WTC11 (cell line): ENCODE data around the gene SLX4. TPM values are rescaled to one million over a fixed set of nuclear protein-coding genes. Genes with fewer than 3 reads are reported as not detected.

ENCODE experiments used
- ATAC-seq: fragments of 200-7000 bp; cut with Tn5 transposase; 2 replicates; pipeline ENCODE4 v1.10.0; 2021; ENCODE audit warnings: mild to moderate bottlenecking, moderate library complexity
- CTCF ChIA-PET: fragments of 300-600 bp; sonication (Branson Sonifier 250); formaldehyde crosslinking; loops from one replicate; lab custom pipeline; 2021; ENCODE audit warnings: antibody characterized with exemption; lab: Charles Lee
- POLR2A ChIA-PET: fragments of 350-600 bp; sonication (Branson Sonifier 250); formaldehyde crosslinking; loops from one replicate; lab custom pipeline; 2021; ENCODE audit warnings: antibody characterized with exemption; lab: Charles Lee
- DNase-seq: peaks from one replicate; pipeline ENCODE4 v3.0.0; 2021; ENCODE audit warnings: low spot score
- H3K27ac Mint-ChIP-seq: 2 replicates; pipeline ENCODE4 v1.8.0; 2021; ENCODE audit warnings: mixed read lengths
- H3K27me3 Mint-ChIP-seq: 2 replicates; pipeline ENCODE4 v1.8.0; 2021; ENCODE audit warnings: low read depth, mild to moderate bottlenecking, moderate library complexity, mixed read lengths
- H3K36me3 Mint-ChIP-seq: 2 replicates; pipeline ENCODE4 v1.8.0; 2021; ENCODE audit warnings: mixed read lengths
- H3K4me1 Mint-ChIP-seq: 2 replicates; pipeline ENCODE4 v1.8.0; 2022; ENCODE audit warnings: mixed read lengths
- H3K4me3 Mint-ChIP-seq: 2 replicates; pipeline ENCODE4 v1.8.0; 2021; ENCODE audit warnings: mild to moderate bottlenecking, moderate library complexity, mixed read lengths
- H3K9me3 Mint-ChIP-seq: 2 replicates; pipeline ENCODE4 v1.8.0; 2021; ENCODE audit warnings: mixed read lengths
- AFF4 ChIP-seq: sonication (generic); formaldehyde crosslinking; IDR thresholded peaks from 2 replicates; pipeline ENCODE4 v1.8.1; 2023; ENCODE audit warnings: mild to moderate bottlenecking, missing genetic modification reagents, borderline replicate concordance
- CREM ChIP-seq: sonication (generic); formaldehyde crosslinking; IDR thresholded peaks from 2 replicates; pipeline ENCODE4 v1.8.1; 2022; ENCODE audit warnings: mild to moderate bottlenecking, missing genetic modification reagents, moderate library complexity
- E2F1 ChIP-seq: sonication (generic); formaldehyde crosslinking; IDR thresholded peaks from 2 replicates; pipeline ENCODE4 v1.8.0; 2022; ENCODE audit warnings: mild to moderate bottlenecking, missing genetic modification reagents
- FOXP1 ChIP-seq: sonication (generic); formaldehyde crosslinking; IDR thresholded peaks from 2 replicates; pipeline ENCODE4 v1.8.0; 2022; ENCODE audit warnings: missing genetic modification reagents, mild to moderate bottlenecking, moderate library complexity, borderline replicate concordance
- JAZF1 ChIP-seq: fragments of 250-450 bp; sonication (Bioruptor Pico); IDR thresholded peaks from 2 replicates; pipeline ENCODE4 v1.9.0; 2021; ENCODE audit warnings: moderate library complexity, mild to moderate bottlenecking, inconsistent platforms
- JUN ChIP-seq: sonication (generic); formaldehyde crosslinking; IDR thresholded peaks from 2 replicates; pipeline ENCODE4 v1.8.0; 2023; ENCODE audit warnings: mild to moderate bottlenecking, missing genetic modification reagents
- MXD4 ChIP-seq: fragments of 250-450 bp; sonication (Bioruptor Pico); IDR thresholded peaks from 2 replicates; pipeline ENCODE4 v1.8.0; 2021; ENCODE audit warnings: mild to moderate bottlenecking, moderate library complexity, borderline replicate concordance
- TCF7 ChIP-seq: sonication (generic); formaldehyde crosslinking; IDR thresholded peaks from 2 replicates; pipeline ENCODE4 v1.8.0; 2022; ENCODE audit warnings: mild to moderate bottlenecking, low read depth, missing genetic modification reagents, moderate library complexity
- TEAD4 ChIP-seq: sonication (generic); formaldehyde crosslinking; IDR thresholded peaks from 2 replicates; pipeline ENCODE4 v1.8.0; 2022; ENCODE audit warnings: mild to moderate bottlenecking, missing genetic modification reagents
- TP53 ChIP-seq: sonication (generic); formaldehyde crosslinking; IDR thresholded peaks from 2 replicates; pipeline ENCODE4 v1.8.1; 2023; ENCODE audit warnings: mild to moderate bottlenecking, missing genetic modification reagents
- USF1 ChIP-seq: sonication (generic); formaldehyde crosslinking; IDR thresholded peaks from 2 replicates; pipeline ENCODE4 v1.8.0; 2022; ENCODE audit warnings: mild to moderate bottlenecking, missing genetic modification reagents
- ZBTB43 ChIP-seq: sonication (generic); formaldehyde crosslinking; IDR thresholded peaks from 2 replicates; pipeline ENCODE4 v1.8.1; 2023; ENCODE audit warnings: mild to moderate bottlenecking, missing genetic modification reagents
- ZNF138 ChIP-seq: sonication (generic); formaldehyde crosslinking; conservative IDR thresholded peaks from 2 replicates; pipeline ENCODE4 v1.8.1; 2022; ENCODE audit warnings: mild to moderate bottlenecking, moderate library complexity, missing genetic modification reagents
- ZNF281 ChIP-seq: sonication (generic); formaldehyde crosslinking; IDR thresholded peaks from 2 replicates; pipeline ENCODE4 v1.8.0; 2023; ENCODE audit warnings: mild to moderate bottlenecking, missing genetic modification reagents
- ZNF423 ChIP-seq: fragments of 250-450 bp; sonication (Bioruptor Pico); IDR thresholded peaks from 2 replicates; pipeline ENCODE4 v2.1.2; 2022; ENCODE audit warnings: mild to moderate bottlenecking, moderate library complexity
- ZNF512 ChIP-seq: sonication (generic); formaldehyde crosslinking; IDR thresholded peaks from 2 replicates; pipeline ENCODE4 v1.8.1; 2022; ENCODE audit warnings: missing genetic modification reagents, borderline replicate concordance
- total RNA-seq: library from RNA; stranded (reverse); gene quantifications from 3 replicates; pipeline ENCODE4 v1.2.3, GENCODE V29; 2021

The SLX4 gene
- total RNA-seq, 1 experiment from 2014 or later: 16.7 TPM

- H3K4me1 Mint-ChIP-seq: peaks cover 3% of the 10 kb centered on the region
- ChIA-PET CTCF (interaction anchor here (0.6 kb wide), 1 partner anchor 8 kb away, joined by 3 read pairs; no protein-coding TSS in a partner anchor), POLR2A (no interaction called here)
- H3K27ac Mint-ChIP-seq: peak overlapping the region; percentile 49; the same call in 1 of the 2 replicates
- peaks cover 5% of the 10 kb centered on the region; the same call in 1 of the 2 replicates for H3K36me3 Mint-ChIP-seq
- no peak overlapping the region for H3K4me3 Mint-ChIP-seq
- no peak for TF ChIP-seq JUN
- TF ChIP-seq E2F1: no peak
- TF ChIP-seq MXD4: no peak
- no peak for TF ChIP-seq TEAD4 (CRISPR knock-in tag)
- no peak for TF ChIP-seq USF1 (CRISPR knock-in tag)
- TF ChIP-seq JAZF1: no peak
- TF ChIP-seq ZNF138 (CRISPR knock-in tag): no peak
- TF ChIP-seq TCF7 (CRISPR knock-in tag): no peak
- DNase-seq: no peak
- no peaks in the 10 kb centered on the region for H3K27me3 Mint-ChIP-seq
- peak; percentile 34; the same call in 1 of the 2 replicates for ATAC-seq
- peaks cover 19% of the 10 kb centered on the region for H3K9me3 Mint-ChIP-seq
Measured at GRCh38 chr16:3566990-3567389, 44.4 kb downstream of the SLX4 start.

GRCh38 chr16:3564889-3565141 is 46.6 kb downstream of the SLX4 start:
- Mint-ChIP-seq H3K4me3 (no peak overlapping the region), H3K9me3 (peaks cover 4% of the 10 kb centered on the region; the same call in 1 of the 2 replicates), H3K4me1 (peaks cover 3% of the 10 kb centered on the region), H3K27me3 (no peaks in the 10 kb centered on the region), H3K36me3 (no peaks in the 10 kb centered on the region), H3K27ac (no peak overlapping the region)
- DNase-seq (no peak), ATAC-seq (no peak)
- TF ChIP-seq ZNF423 (CRISPR knock-in tag) (no peak), ZNF512 (CRISPR knock-in tag) (no peak), CREM (CRISPR knock-in tag) (no peak), TP53 (no peak), AFF4 (CRISPR knock-in tag) (no peak)
- ChIA-PET CTCF (no interaction called here), POLR2A (no interaction called here)

GRCh38 chr16:3564130-3564888 is 47.1 kb downstream of the SLX4 start:
- no peaks in the 10 kb centered on the region for H3K27me3 Mint-ChIP-seq
- H3K27ac Mint-ChIP-seq: no peak overlapping the region
- DNase-seq (no peak), ATAC-seq (no peak)
- ChIA-PET POLR2A (no interaction called here), CTCF (no interaction called here)
- H3K4me1 Mint-ChIP-seq: peaks cover 3% of the 10 kb centered on the region
- no peak overlapping the region for H3K4me3 Mint-ChIP-seq
- H3K9me3 Mint-ChIP-seq: no peaks in the 10 kb centered on the region
- no peaks in the 10 kb centered on the region for H3K36me3 Mint-ChIP-seq
- TF ChIP-seq MXD4: no peak
- TF ChIP-seq AFF4 (CRISPR knock-in tag): no peak
- TF ChIP-seq ZBTB43 (CRISPR knock-in tag): no peak
- no peak for TF ChIP-seq FOXP1 (CRISPR knock-in tag)
- TF ChIP-seq ZNF281 (CRISPR knock-in tag): no peak
